HG03521 (cell line): ENCODE results near the gene STAG3.
A peak's percentile ranks its signal among the peaks of the same experiment; 100 is the strongest.
"Not testable (repeated sequence)": the region's sequence is repeated elsewhere in the genome, so short reads cannot be mapped to it uniquely, and the experiment has no call there.

Experiments used
- ATAC-seq: cut with Tn5 transposase; IDR thresholded peaks from one replicate; pipeline ENCODE4 v1.9.1; 2021; ENCODE audit warnings: mild to moderate bottlenecking, moderate library complexity; ENCODE audit not compliant: unreplicated experiment

Gene STAG3

GRCh38 chr7:100211342-100211780, 33.6 kb downstream of the STAG3 start:
- no peak for ATAC-seq

- ATAC-seq: no peak
Measured at GRCh38 chr7:100212631-100213286, 35.0 kb downstream of the STAG3 start.

GRCh38 chr7:100213672-100214071, 36.0 kb downstream of the STAG3 start:
- no peak for ATAC-seq

- not testable (repeated sequence) for ATAC-seq
Measured at GRCh38 chr7:100214356-100214755, 36.6 kb downstream of the STAG3 start.

- no peak for ATAC-seq
Measured at GRCh38 chr7:100215895-100216294, 38.2 kb downstream of the STAG3 start.

GRCh38 chr7:100217934-100218333, 40.2 kb downstream of the STAG3 start:
- ATAC-seq: not testable (repeated sequence)

- ATAC-seq: no peak
Measured at GRCh38 chr7:100219271-100219737, 41.6 kb downstream of the STAG3 start.

GRCh38 chr7:100219801-100220585, 42.3 kb downstream of the STAG3 start, which contains the start of gene PVRIG:
Gene PVRIG, plus strand, starts transcription at chr7:100219949. Its CDS starts 22 bp downstream, at chr7:100219971.
- ATAC-seq: not testable (repeated sequence)

- ATAC-seq: no peak
Measured at GRCh38 chr7:100220586-100221230, 43.0 kb downstream of the STAG3 start.

GRCh38 chr7:100221231-100221718, 43.6 kb downstream of the STAG3 start:
- peak; percentile 50 for ATAC-seq

- no peak for ATAC-seq
Measured at GRCh38 chr7:100221767-100222444, 44.2 kb downstream of the STAG3 start.

GRCh38 chr7:100222445-100223132, 44.9 kb downstream of the STAG3 start:
- no peak for ATAC-seq

GRCh38 chr7:100223376-100223927, 45.7 kb downstream of the STAG3 start:
- not testable (repeated sequence) for ATAC-seq

GRCh38 chr7:100224891-100225290, 47.2 kb downstream of the STAG3 start:
- not testable (repeated sequence) for ATAC-seq

GRCh38 chr7:100234660-100235317, 57.1 kb downstream of the STAG3 start:
- ATAC-seq: not testable (repeated sequence)

GRCh38 chr7:100239975-100240374, 62.3 kb downstream of the STAG3 start:
- not testable (repeated sequence) for ATAC-seq

GRCh38 chr7:100243385-100243784, 65.7 kb downstream of the STAG3 start:
- ATAC-seq: not testable (repeated sequence)

GRCh38 chr7:100244988-100245605, 67.4 kb downstream of the STAG3 start:
- not testable (repeated sequence) for ATAC-seq
